ENCODE measurements around the gene PLEKHH1. TPM values are rescaled to one million over a fixed set of nuclear protein-coding genes. Genes with fewer than 3 reads are reported as not detected.

The PLEKHH1 gene
- total RNA-seq, 1 experiment from 2014 or later, result 27.6 TPM

GRCh38 chr14:67618617-67619063 is 85.5 kb downstream of the PLEKHH1 start:
- Histone ChIP-seq H3K36me3 (ENCODE audit: control insufficient read depth in 1 of 2, insufficient read depth in 2 of 2, low read length in 2 of 2) (no peaks in the 10 kb centered on the region), H3K27me3 (ENCODE audit: insufficient read depth, low read length) (no peaks in the 10 kb centered on the region), H3K4me2 (ENCODE audit: low read length) (peak overlapping the region; percentile 97), H3K79me2 (ENCODE audit: insufficient read depth, low read length) (no peaks in the 10 kb centered on the region), H3K9ac (ENCODE audit: low read length) (no peak overlapping the region), H4K20me1 (ENCODE audit: insufficient read depth) (no peaks in the 10 kb centered on the region), H3K9me3 (ENCODE audit: control insufficient read depth in 1 of 2, insufficient read depth in 1 of 2, low read depth in 1 of 2, low read length in 2 of 2) (no peaks in the 10 kb centered on the region), H2AFZ (ENCODE audit: low read depth, low read length, poor library complexity, severe bottlenecking) (peak overlapping the region; percentile 58), H3K27ac (ENCODE audit: low read depth, low read length) (no peak overlapping the region), H3K4me1 (ENCODE audit: control insufficient read depth in 1 of 2, insufficient read depth in 2 of 2, low read length in 2 of 2) (peaks cover 15 to 32% of the 10 kb centered on the region in 2 experiments), H3K9me2 (ENCODE audit: insufficient read depth) (no peaks in the 10 kb centered on the region), H3K4me3 (replicated peaks in 1 of 2; ENCODE audit: low read depth in 1 of 2, low read length in 2 of 2) (no peak overlapping the region)
- no peak for DNase-seq (ENCODE audit: low read depth, low spot score)
- ChIA-PET CTCF (interaction anchor here (0.7 to 3.4 kb wide), 8 partner anchors 14 to 191 kb away, joined by 3 to 36 read pairs (median 4); no protein-coding TSS in a partner anchor), RAD21 (ENCODE audit: low non-redundant PET in 1 of 2, low total read pairs in 2 of 2, uncharacterized antibody in 2 of 2, unreplicated experiment in 2 of 2) (interaction anchor here (0.8 to 2.8 kb wide), 4 partner anchors 49 to 86 kb away, joined by 4 to 11 read pairs (median 6); no protein-coding TSS in a partner anchor), POLR2A (interaction anchor here (0.9 to 1.6 kb wide), 2 partner anchors 50 to 86 kb away, joined by 3 to 4 read pairs; no protein-coding TSS in a partner anchor)
- intact Hi-C loops (cut with micrococcal nuclease), result loop anchor here (1.0 to 2.0 kb wide), 3 partner anchors 49 to 86 kb away; partner anchors contain the start of gene RDH11
- no TSS peak for BruUV-seq (replicated peaks)
- ATAC-seq, result no peak
- TF ChIP-seq RAD21 (IDR thresholded peaks at IDR 0.05; ENCODE audit: low read depth) (peak; percentile 71), TCF7L2 (IDR thresholded peaks at IDR 0.05; ENCODE audit: borderline replicate concordance, extremely low read depth, insufficient read depth, insufficient read length) (no peak), REST (IDR thresholded peaks at IDR 0.05; ENCODE audit: low read depth) (no peak), CTCF (IDR thresholded peaks at IDR 0.05 in 2 of 3, conservative IDR thresholded peaks at IDR 0.05 in 1 of 3; ENCODE audit: borderline replicate concordance in 1 of 3, insufficient read depth in 1 of 3, low read depth in 2 of 3, low read length in 2 of 3) (peak; percentile 41 to 54 (median 52); a peak in 5 of 6 replicates), JUND (IDR thresholded peaks at IDR 0.05) (no peak), FOSL1 (IDR thresholded peaks at IDR 0.05; ENCODE audit: low read depth) (no peak), EGR1 (IDR thresholded peaks at IDR 0.05; ENCODE audit: low read depth) (no peak)
